GM20000 (cell line): ENCODE results near the gene SLAMF7.
"Not testable (repeated sequence)": the region's sequence is repeated elsewhere in the genome, so short reads cannot be mapped to it uniquely, and the experiment has no call there.

ENCODE experiments used
- DNase-seq: peaks from one replicate; pipeline ENCODE4 v3.0.0; 2012; ENCODE audit warnings: low spot score
- CTCF ChIP-seq: IDR thresholded peaks from 2 replicates; pipeline ENCODE4 v1.5.1; 2012; ENCODE audit warnings: mild to moderate bottlenecking, control low read depth; ENCODE audit errors: extremely low read depth, missing control alignments

SLAMF7 gene

GRCh38 chr1:160779626-160780397 is 40.8 kb downstream of the SLAMF7 start:
- peak; percentile 21 for DNase-seq

GRCh38 chr1:160780398-160780755 is 41.3 kb downstream of the SLAMF7 start:
- no peak for TF ChIP-seq CTCF
- DNase-seq: no peak

More at GRCh38 chr1:160779626-160780397, 40.8 kb downstream of the SLAMF7 start:
- peak; percentile 53 for TF ChIP-seq CTCF

- no peak for DNase-seq
- no peak for TF ChIP-seq CTCF
Measured at GRCh38 chr1:160781186-160781766, 42.2 kb downstream of the SLAMF7 start.

GRCh38 chr1:160781914-160782689 is 43.1 kb downstream of the SLAMF7 start:
- peak; percentile 57 for DNase-seq

GRCh38 chr1:160782988-160783765 is 44.1 kb downstream of the SLAMF7 start:
- DNase-seq: not testable (repeated sequence)

More at GRCh38 chr1:160781914-160782689, 43.1 kb downstream of the SLAMF7 start:
- TF ChIP-seq CTCF: no peak

- DNase-seq: no peak
- TF ChIP-seq CTCF: no peak
Measured at GRCh38 chr1:160789051-160789701, 50.1 kb downstream of the SLAMF7 start.
